Measurements from ENCODE around the gene IFFO2. TPM values are rescaled to one million over a fixed set of nuclear protein-coding genes. Genes with fewer than 3 reads are reported as not detected.

Gene IFFO2
- total RNA-seq, 1 experiment from 2014 or later, result 18.7 TPM

GRCh38 chr1:18876210-18876609 lies 80.3 kb downstream of the IFFO2 start:
- no peaks in the 10 kb centered on the region for H3K4me1 Mint-ChIP-seq (ENCODE audit: low read depth, unreplicated experiment)
- POLR2A ChIA-PET, result no interaction called here
- H3K9me3 ChIP-seq, result no peaks in the 10 kb centered on the region
- no peak for TF ChIP-seq CTCF (IDR thresholded peaks at IDR 0.05; ENCODE audit: insufficient read depth in 1 of 2, low read depth in 1 of 2, low read length in 1 of 2, severe bottlenecking in 1 of 2, unreplicated experiment in 1 of 2)
- no peaks in the 10 kb centered on the region for H3K36me3 ChIP-seq (ENCODE audit: control insufficient read depth, insufficient read depth, low read length)
- H3K4me3 ChIP-seq (ENCODE audit: low read depth, low read length), result no peak overlapping the region
- H3K36me3 Mint-ChIP-seq (ENCODE audit: insufficient read depth, unreplicated experiment), result no peaks in the 10 kb centered on the region
- DNase-seq, result no peak
- intact Hi-C loops (cut with micrococcal nuclease; ENCODE audit: unreplicated experiment), result no loop called here
- H3K4me3 Mint-ChIP-seq (ENCODE audit: unreplicated experiment), result no peak overlapping the region
- H3K9me3 Mint-ChIP-seq (ENCODE audit: unreplicated experiment), result no peaks in the 10 kb centered on the region
- no peaks in the 10 kb centered on the region for H3K27me3 ChIP-seq (replicated peaks; ENCODE audit: control insufficient read depth, insufficient read depth, low read length)
- no TSS peak for BruUV-seq (replicated peaks)
- CTCF ChIA-PET, result interaction anchor here (1.7 kb wide), 1 partner anchor 8 kb away, joined by 10 read pairs; no protein-coding TSS in a partner anchor
- H3K4me1 ChIP-seq, result no peaks in the 10 kb centered on the region
- H3K27me3 Mint-ChIP-seq (ENCODE audit: insufficient read depth, unreplicated experiment), result no peaks in the 10 kb centered on the region
- no peak overlapping the region for H3K27ac Mint-ChIP-seq (ENCODE audit: unreplicated experiment)

- no peaks in the 10 kb centered on the region for H3K9me3 Mint-ChIP-seq (ENCODE audit: unreplicated experiment)
These were observed 80.7 kb downstream of the IFFO2 start for GRCh38 chr1:18875796-18876128.

GRCh38 chr1:18875107-18875795 lies 81.2 kb downstream of the IFFO2 start:
- BruUV-seq (replicated peaks), result no TSS peak
- Mint-ChIP-seq H3K9me3 (ENCODE audit: unreplicated experiment) (no peaks in the 10 kb centered on the region), H3K27ac (ENCODE audit: unreplicated experiment) (no peak overlapping the region), H3K4me3 (ENCODE audit: unreplicated experiment) (no peak overlapping the region), H3K36me3 (ENCODE audit: insufficient read depth, unreplicated experiment) (no peaks in the 10 kb centered on the region), H3K4me1 (ENCODE audit: low read depth, unreplicated experiment) (no peaks in the 10 kb centered on the region), H3K27me3 (ENCODE audit: insufficient read depth, unreplicated experiment) (no peaks in the 10 kb centered on the region)
- ChIA-PET CTCF (interaction anchor here (0.6 to 1.7 kb wide), 9 partner anchors 9 to 425 kb away, joined by 3 to 10 read pairs (median 3); no protein-coding TSS in a partner anchor), POLR2A (no interaction called here)
- intact Hi-C loops (cut with micrococcal nuclease; ENCODE audit: unreplicated experiment), result loop anchor here (1.0 kb wide), 1 partner anchor 278 kb away; no protein-coding TSS in a partner anchor
- H3K4me1 ChIP-seq, result no peaks in the 10 kb centered on the region
- DNase-seq, result peak; percentile 76 to 79
- TF ChIP-seq CTCF (IDR thresholded peaks at IDR 0.05; ENCODE audit: insufficient read depth in 1 of 2, low read depth in 1 of 2, low read length in 1 of 2, severe bottlenecking in 1 of 2, unreplicated experiment in 1 of 2), result peak; percentile 59 to 68
- no peaks in the 10 kb centered on the region for H3K27me3 ChIP-seq (replicated peaks; ENCODE audit: control insufficient read depth, insufficient read depth, low read length)
- no peak overlapping the region for H3K4me3 ChIP-seq (ENCODE audit: low read depth, low read length)
- no peaks in the 10 kb centered on the region for H3K36me3 ChIP-seq (ENCODE audit: control insufficient read depth, insufficient read depth, low read length)
- no peaks in the 10 kb centered on the region for H3K9me3 ChIP-seq

More at GRCh38 chr1:18875796-18876128, 80.7 kb downstream of the IFFO2 start:
- ChIA-PET POLR2A (no interaction called here), CTCF (interaction anchor here (0.6 to 1.7 kb wide), 8 partner anchors 9 to 426 kb away, joined by 3 to 10 read pairs (median 4); no protein-coding TSS in a partner anchor)
- no peaks in the 10 kb centered on the region for H3K9me3 ChIP-seq
- DNase-seq, result no peak
- no TSS peak for BruUV-seq (replicated peaks)
- no peaks in the 10 kb centered on the region for H3K4me1 Mint-ChIP-seq (ENCODE audit: low read depth, unreplicated experiment)
- no peak for TF ChIP-seq CTCF (IDR thresholded peaks at IDR 0.05; ENCODE audit: insufficient read depth in 1 of 2, low read depth in 1 of 2, low read length in 1 of 2, severe bottlenecking in 1 of 2, unreplicated experiment in 1 of 2)
- H3K36me3 Mint-ChIP-seq (ENCODE audit: insufficient read depth, unreplicated experiment), result no peaks in the 10 kb centered on the region
- no peak overlapping the region for H3K4me3 Mint-ChIP-seq (ENCODE audit: unreplicated experiment)
- no peaks in the 10 kb centered on the region for H3K27me3 Mint-ChIP-seq (ENCODE audit: insufficient read depth, unreplicated experiment)
- H3K4me3 ChIP-seq (ENCODE audit: low read depth, low read length), result no peak overlapping the region
- no peak overlapping the region for H3K27ac Mint-ChIP-seq (ENCODE audit: unreplicated experiment)
- intact Hi-C loops (cut with micrococcal nuclease; ENCODE audit: unreplicated experiment), result loop anchor here (1.0 kb wide), 1 partner anchor 278 kb away; no protein-coding TSS in a partner anchor
- H3K36me3 ChIP-seq (ENCODE audit: control insufficient read depth, insufficient read depth, low read length), result no peaks in the 10 kb centered on the region
- no peaks in the 10 kb centered on the region for H3K4me1 ChIP-seq
- H3K27me3 ChIP-seq (replicated peaks; ENCODE audit: control insufficient read depth, insufficient read depth, low read length), result no peaks in the 10 kb centered on the region
